H1 (cell line): ENCODE data around the gene IP6K3. TPM values are rescaled to one million over a fixed set of nuclear protein-coding genes. Genes with fewer than 3 reads are reported as not detected.

Experiments
- BACH1 ChIP-seq: IDR thresholded peaks from 2 replicates; pipeline ENCODE4 v1.6.1; 2012; ENCODE audit warnings: low read length, improper control_type of control experiment
- CBX5 ChIP-seq: fragments of 300-800, 300-1000 bp; sonication (generic); IDR thresholded peaks from 2 replicates; pipeline ENCODE4 v1.7.1; 2016; ENCODE audit warnings: antibody characterized with exemption, low read length, low read depth
- CEBPB ChIP-seq: IDR thresholded peaks from 2 replicates; pipeline ENCODE4 v1.6.1; 2012; ENCODE audit warnings: low read depth, low read length
- CHD2 ChIP-seq: IDR thresholded peaks from 2 replicates; pipeline ENCODE4 v1.6.1; 2012; ENCODE audit warnings: low read length, improper control_type of control experiment
- MAFK ChIP-seq: IDR thresholded peaks from 2 replicates; pipeline ENCODE4 v1.6.1; 2012; ENCODE audit warnings: low read depth, mild to moderate bottlenecking, improper control_type of control experiment, low read length
- POLR2A ChIP-seq, 2 experiments: IDR thresholded peaks; 1 replicate in 1 of 2; 2 replicates in 1 of 2; pipeline ENCODE4 v1.6.1; 2011; ENCODE audit warnings: low read depth in 2 of 2, low read length in 2 of 2, mild to moderate bottlenecking in 2 of 2; ENCODE audit errors: control extremely low read depth in 1 of 2
- SAP30 ChIP-seq: fragments of 300-600 bp; sonication (generic); IDR thresholded peaks from 2 replicates; pipeline ENCODE4 v1.7.1; 2012; ENCODE audit warnings: low read length, moderate library complexity, mild to moderate bottlenecking, inconsistent platforms; ENCODE audit not compliant: insufficient read depth, insufficient replicate concordance
- SP1 ChIP-seq: IDR thresholded peaks from 2 replicates; pipeline ENCODE4 v1.6.1; 2011; ENCODE audit warnings: low read depth, low read length
- TBP ChIP-seq: IDR thresholded peaks from 2 replicates; pipeline ENCODE4 v1.6.1; 2011; ENCODE audit warnings: low read depth, low read length, improper control_type of control experiment
- polyA plus RNA-seq, 7 experiments: library from polyadenylated mRNA; depleted of rRNA in 3 of 7; stranded (reverse) in 5 of 7; unstranded in 2 of 7; fragments of >200 nt in 5 of 7; fragments of 200-250 nt in 2 of 7; gene quantifications; 1 replicate in 5 of 7; 2 replicates in 1 of 7; 4 replicates in 1 of 7; pipeline versions ENCODE4 v1.2.1 to v1.2.3, GENCODE V29; 2011 to 2013; ENCODE audit warnings: missing spikeins in 2 of 7, mixed read lengths in 2 of 7
- total RNA-seq: library from RNA; stranded (reverse); fragmentation: NEBNext Ultra II Directional; extraction: Animal tissue kit (Norgen Biotek cat#: 25700); gene quantifications from 2 replicates; pipeline ENCODE4 v1.2.1, GENCODE V29; 2021

IP6K3 gene
- total and polyA plus RNA-seq, 2 of the 8 experiments (the other 6 are each of a cell fraction or from before 2014, with no cell fraction given): 0.22 to 0.73 TPM

DNA sequence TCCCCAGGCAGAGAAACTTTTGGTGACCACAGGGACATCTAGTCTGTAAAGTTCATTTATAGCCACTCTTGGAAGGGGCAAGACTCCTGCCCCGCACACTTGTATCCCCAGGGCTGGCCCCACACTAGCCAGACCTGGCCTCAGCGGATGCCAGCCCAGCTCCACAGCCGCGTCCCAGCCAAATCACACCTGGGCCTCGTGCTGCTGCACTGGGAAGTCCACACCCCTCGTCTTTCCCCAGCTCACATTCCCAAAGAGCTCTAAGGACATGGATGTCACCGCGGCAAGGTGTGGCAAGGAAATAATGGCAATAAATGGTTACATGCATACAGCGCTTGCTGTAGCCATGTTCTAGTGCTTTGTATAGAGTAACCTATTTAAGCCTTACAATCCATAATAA, 8.6 kb downstream of the IP6K3 start (continued):
- no peak for TF ChIP-seq CBX5
- TF ChIP-seq SAP30: no peak
- TF ChIP-seq POLR2A (IDR thresholded peaks at IDR 0.05; ENCODE audit: control extremely low read depth in 1 of 2, low read depth in 2 of 2, low read length in 2 of 2): no peak
- TF ChIP-seq MAFK: no peak
- no peak for TF ChIP-seq TBP
- TF ChIP-seq BACH1: no peak
- no peak for TF ChIP-seq CHD2
- TF ChIP-seq SP1: no peak
- TF ChIP-seq CEBPB: no peak
